GM21447 (cell line): ENCODE data around the gene CHIC2.
A peak's percentile ranks its signal among the peaks of the same experiment; 100 is the strongest.
"Not testable (repeated sequence)": the region's sequence is repeated elsewhere in the genome, so short reads cannot be mapped to it uniquely, and the experiment has no call there.

ENCODE experiments used
- ATAC-seq: cut with Tn5 transposase; IDR thresholded peaks from one replicate; pipeline ENCODE4 v1.9.1; 2021; ENCODE audit not compliant: unreplicated experiment

CHIC2 gene

DNA sequence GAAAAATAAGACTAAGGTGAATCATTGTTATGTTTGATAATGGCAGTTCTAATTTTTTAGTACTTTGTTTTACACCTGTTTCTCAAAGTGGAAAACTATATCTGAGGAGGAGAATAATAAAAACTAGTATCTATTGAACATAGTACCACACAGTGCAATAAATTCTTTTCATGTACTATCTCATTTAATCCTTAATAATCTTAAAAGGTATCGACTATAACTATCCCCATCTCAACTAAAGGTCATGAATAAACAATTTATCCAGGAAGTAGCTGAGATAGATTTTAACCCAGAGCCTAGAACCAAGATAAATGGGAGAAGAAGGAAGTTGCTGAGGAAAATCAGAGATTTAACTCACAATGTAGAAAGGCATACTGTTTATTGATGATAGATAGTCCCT, 2.5 kb downstream of the CHIC2 start:
- no peak for ATAC-seq

DNA sequence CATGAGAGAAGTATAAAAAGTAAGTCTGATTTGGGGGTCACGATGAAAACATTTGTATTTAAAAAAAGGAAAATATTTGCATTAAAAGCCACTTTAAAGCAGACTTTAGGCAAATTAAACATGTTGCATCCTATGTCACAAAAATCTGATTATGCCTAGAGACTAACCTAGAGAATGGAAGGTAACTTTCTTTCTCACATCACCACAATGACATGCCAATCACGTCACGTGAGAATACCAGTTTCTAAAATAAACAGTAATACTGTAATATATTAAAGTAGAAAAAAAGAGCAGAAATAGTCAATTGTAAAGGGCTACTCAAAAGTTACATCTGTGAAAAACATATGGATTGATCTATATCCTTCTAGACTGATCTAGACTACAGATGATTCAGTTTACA, 3.3 kb downstream of the CHIC2 start:
- no peak for ATAC-seq

DNA sequence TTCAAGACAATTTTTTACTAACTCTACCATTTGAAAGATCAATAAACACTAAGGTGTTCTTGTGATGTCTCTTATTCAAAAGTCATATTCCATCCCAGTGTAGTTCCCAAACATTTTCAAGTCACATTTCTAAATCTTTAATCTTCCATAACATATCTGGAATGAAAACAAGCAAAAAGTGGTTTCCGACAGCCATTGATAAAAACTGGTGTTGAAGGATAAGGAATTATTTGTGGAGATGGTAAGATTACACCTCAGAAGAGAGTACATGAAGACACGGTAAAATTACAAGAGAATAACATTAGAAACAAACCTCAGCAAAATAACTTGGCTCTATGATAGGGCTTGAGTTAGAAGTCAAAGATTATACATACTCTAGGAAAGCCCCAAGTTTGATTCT, 4.3 kb downstream of the CHIC2 start:
- ATAC-seq: no peak

DNA sequence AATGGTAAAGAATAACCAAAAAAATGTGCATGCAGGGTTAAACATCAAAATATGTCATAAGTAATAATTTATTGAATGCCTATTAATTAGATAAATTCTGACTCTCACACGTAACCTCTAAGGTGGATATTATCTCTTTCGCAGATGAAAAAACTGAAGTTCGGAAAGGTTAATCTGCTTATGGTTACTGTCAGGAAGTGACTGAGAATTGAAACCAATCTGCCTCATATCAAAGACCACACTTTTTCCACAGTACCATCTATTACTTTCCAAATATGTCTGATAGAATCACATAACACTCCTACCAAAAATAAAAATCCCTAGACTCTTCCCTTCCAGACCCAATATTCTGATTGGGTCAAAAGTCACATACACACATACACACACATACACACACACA, 6.2 kb downstream of the CHIC2 start:
- peak; percentile 52 for ATAC-seq

DNA sequence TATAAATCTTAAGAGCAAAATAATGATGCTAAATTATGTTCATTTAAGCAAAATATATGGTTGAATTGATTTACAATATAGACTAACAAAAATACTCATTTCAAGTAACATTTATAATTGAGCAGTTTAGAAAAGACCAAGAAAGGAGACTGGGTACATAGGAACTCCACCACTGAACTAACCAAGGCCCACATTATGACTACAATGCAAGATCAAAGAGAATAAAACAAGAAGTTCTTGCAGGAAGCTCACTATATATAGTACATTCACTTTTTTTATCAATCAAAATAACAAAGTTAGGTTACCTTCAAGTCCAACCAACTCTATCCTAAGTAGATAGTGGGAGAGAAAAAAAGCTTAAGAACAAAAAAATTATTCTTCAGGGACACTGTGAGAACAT, 8.0 kb downstream of the CHIC2 start:
- ATAC-seq: no peak

DNA sequence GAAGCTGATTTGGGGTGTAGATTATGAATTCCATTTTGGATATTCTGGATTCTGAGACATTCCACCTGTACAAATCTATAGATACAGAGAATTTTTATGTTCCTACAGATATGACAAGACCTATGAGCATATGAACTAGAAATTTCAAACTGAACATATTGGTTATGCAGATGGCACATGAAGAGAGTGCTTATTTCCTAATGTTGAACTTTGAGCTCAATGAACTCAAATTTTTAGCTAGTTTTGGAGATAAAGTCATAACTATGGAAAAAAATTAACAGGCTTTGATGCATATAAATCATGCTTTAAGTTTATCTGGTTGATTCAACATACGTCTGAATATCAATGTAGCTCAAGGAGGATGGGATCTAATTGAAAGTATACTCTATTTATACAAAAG, 8.9 kb downstream of the CHIC2 start:
- ATAC-seq: no peak

DNA sequence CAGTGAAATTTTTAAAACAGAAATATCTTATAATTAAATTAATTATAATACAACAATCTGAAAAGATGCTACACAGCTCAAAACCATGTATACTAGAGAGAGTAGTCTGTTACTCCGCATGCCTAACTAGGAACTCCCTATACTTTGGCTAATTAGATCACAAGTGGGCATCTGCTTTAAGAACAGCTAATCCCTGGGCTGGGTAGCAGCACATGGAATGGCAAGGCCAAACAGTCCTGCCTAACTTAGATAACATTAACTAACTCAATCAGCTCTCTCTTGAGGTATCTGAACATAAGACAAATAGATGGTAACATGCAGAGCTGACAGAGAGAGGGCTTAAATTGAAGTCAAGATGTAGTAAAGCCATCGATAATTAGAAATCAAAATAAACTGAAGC, 9.9 kb downstream of the CHIC2 start:
- ATAC-seq: no peak

DNA sequence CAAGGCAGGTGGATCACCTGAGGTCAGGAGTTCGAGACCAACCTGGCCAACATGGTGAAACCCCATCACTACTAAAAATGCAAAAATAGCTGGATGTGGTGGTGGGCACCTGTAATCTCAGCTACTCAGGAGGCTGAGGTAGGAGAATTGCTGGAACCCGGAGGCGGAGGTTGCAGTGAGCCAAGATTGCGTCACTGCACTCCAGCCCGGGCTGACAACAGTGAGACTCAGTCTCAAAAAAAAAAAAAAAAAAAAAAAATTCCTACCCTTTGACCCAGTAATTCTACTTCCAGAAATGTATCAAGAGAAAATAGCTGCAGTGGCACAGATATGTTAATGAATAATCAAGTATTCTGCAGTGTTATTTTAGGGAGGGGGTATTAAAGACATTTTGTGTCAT, 11.1 kb downstream of the CHIC2 start:
- ATAC-seq: not testable (repeated sequence)

DNA sequence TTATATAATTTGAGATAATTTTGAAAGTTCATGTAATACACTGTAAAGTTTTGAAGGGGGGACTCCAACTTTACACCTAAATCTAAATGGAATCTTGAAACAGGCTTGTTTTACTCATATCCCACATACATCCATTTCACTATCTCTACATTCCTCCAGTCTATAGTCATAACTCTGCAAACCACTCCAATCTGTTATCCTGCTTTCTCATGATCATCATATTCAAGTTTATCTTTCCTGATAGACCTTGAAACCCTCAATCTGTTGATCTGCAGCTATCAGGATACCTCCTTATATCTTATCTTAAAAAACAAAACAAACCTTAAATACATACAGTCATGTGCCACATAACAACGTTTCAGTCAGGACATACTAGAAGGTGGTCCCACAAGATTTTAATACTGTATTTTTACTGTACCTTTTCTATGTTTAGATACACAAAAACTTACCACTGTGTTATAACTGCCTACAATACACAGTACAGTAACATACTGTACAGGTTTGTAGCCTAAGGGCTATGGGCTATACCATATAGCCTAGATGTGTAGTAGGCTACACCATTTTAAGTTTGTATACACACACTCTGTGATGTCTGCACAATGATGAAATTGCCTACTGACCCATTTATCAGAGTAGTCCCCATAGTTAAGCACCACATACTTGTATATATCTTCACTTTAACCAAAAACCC, 14.0 kb downstream of the CHIC2 start:
- no peak for ATAC-seq

DNA sequence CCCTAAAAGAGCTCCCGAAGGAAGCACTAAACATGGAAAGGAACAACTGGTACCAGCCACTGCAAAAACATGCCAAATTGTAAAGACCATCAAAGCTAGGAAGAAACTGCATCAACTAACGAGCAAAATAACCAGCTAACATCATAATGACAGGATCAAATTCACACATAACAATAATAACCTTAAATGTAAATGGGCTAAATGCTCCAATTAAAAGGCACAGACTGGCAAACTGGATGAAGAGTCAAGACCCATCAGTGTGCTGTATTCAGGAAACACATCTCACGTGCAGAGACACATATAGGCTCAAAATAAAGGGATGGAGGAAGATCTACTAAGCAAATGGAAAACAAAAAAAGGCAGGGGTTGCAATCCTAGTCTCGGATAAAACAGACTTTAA, 20.8 kb downstream of the CHIC2 start:
- ATAC-seq: not testable (repeated sequence)

DNA sequence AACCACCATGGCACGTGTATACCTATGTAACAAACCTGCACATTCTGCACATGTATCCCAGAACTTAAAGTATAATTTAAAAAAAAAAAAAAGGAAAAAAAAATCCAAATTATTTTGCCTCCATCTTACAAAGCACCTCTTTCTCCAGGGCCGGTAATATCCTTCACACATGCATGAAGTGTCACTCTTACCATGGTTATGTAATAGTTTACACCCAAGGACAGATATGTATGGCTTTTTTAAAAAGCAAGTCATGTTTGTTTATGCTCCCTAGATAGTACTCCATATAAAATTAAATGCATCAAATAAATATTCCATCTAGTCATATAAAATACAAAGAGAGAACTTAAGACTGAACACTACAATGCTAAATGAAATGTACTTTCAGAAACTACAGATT, 22.5 kb downstream of the CHIC2 start:
- no peak for ATAC-seq

DNA sequence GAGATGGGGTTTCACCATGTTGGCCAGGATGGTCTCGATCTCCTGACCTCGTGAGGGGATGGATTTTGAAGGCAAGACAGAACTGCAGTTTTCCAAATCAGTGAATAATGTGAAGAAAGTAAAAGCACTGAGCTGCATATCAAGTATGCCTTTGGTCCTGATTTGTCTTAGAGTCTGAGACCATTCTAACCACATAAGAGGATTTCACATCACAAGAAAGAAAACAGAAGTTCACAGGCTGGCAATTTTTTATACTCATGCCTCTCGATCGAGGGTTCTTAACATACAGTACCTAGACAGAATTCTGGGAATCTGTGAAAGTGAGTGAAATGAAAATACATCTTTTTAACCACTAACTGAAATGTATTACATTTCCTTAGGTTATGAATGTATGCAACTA, 23.3 kb downstream of the CHIC2 start:
- ATAC-seq: no peak

DNA sequence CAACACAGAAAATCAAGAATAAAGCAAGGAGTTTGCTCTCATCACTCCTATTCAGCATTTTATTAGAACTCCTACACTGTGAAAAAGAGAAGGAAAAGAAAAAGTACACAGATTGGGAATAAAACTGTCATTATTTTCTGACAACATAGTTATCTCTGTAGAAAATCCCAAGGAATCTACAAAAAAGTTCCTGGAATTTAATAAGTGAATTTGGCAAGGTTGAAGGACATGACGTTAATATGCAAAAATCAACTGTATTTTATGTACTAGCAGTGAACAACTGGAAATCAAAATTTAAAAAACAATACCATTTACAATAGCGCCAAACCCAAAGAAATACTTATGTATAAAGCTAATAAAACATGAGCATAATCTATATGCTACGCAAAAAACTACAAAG, 26.3 kb downstream of the CHIC2 start:
- ATAC-seq: no peak

DNA sequence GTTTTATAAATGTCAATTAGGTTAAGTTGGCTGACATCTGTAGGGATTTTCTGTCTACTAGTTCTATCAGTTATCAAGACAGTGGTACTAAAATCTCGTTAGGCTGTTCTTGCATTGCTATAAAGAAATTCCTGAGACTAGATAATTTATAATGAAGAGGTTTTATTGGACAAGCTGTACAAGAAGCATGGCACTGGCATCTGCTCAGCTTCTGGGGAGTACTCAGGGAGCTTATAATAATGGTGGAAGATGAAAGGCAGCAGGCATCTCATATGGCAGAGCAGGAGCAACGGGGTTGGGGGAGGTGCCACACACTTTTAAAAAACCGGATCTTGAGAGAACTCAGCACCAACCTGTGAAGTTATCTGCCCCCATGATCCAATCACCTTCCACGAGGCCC, 28.2 kb downstream of the CHIC2 start:
- ATAC-seq: no peak

DNA sequence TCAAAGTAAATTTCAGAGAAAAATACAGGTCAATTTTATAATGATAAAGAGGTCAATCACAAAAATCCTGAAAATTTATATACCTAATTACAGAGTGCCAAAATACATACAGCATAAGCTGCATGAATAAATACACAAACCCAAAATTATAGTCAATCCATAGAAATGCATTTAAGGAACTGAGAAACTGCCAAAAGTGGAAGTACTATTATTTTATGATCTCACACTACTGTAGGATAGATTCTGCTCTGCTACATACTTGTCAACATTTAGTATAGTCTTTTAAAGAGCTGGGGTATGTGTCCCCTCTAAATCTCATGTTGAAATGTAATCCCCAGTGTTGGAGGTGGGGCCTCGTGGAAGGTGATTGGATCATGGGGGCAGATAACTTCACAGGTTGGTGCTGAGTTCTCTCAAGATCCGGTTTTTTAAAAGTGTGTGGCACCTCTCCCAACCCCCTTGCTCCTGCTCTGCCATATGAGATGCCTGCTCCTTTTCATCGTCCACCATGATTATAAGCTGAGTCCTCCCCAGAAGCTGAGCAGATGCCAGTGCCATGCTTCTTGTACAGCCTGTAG, 31.8 kb downstream of the CHIC2 start:
- no peak for ATAC-seq

DNA sequence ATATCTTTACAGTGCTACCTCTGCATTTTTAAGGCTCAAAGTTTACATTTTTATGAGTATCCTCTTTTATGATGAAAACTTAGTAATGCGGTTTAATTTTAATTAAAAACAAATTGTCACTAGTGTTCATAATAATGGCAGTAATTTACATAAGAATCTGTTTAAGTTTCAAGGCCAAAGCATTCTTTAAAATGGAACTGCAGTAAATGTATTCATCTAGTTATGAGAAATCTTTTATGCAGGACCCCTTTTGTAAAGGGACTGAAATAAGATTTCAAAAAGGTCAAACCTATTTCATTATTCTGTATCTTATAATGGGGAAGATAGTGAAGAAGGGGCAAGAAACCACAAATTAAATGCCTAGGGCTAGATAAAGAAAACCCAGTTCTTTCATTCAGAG, 37.1 kb downstream of the CHIC2 start:
- ATAC-seq: no peak

DNA sequence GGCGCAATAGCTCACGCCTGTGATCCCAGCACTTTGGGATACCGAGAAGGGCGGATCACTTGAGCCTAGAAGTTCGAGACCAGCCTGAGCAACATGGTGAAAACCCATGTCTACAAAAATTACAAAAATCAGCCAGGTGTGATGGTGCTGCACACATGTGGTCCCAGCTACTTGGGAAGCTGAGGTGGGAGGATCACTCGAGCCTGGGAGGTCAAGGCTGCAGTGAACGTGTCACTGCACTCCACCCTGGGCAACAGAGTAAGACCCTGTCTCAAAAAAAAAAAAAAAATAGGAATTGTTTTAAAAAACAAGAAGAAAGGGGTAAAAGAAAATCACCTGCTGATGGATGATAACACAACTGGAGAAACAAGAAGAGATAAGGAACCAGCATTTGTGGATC, 38.8 kb downstream of the CHIC2 start:
- no peak for ATAC-seq

DNA sequence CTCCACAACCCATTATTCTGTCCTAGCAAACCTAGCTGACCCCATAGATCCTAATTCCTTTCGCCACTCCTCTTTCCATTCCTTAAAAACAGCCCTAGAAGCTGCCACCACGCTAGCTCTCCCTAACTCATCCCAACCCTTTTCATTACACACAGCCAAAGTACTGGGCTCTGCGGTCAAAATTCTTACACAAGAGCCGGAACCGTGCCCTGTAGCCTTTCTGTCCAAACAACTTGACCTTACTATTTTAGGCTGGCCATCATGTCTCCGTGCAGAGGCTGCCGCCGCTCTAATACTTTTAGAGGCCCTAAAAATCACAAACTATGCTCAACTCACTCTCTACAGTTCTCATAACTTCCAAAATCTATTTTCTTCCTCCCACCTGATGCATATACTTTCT, 41.4 kb downstream of the CHIC2 start:
- not testable (repeated sequence) for ATAC-seq

DNA sequence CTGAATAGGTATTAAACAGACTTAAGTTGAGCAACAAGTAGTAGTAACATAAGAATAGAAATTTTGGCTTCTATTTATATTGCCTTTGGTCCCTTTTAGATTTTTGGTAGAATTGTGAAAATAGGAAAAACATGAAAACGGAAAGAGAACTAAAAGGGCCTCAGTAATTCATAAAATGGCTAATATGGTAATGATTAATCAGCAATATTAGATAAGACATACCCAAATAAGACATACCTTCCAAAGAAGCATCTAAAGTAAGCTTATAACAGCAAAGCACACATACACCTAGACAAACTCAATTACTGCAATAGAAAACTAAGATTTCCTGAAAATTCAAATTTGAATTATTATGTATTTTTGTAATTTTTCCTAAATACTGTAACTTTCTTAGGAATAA, 46.4 kb downstream of the CHIC2 start:
- no peak for ATAC-seq

DNA sequence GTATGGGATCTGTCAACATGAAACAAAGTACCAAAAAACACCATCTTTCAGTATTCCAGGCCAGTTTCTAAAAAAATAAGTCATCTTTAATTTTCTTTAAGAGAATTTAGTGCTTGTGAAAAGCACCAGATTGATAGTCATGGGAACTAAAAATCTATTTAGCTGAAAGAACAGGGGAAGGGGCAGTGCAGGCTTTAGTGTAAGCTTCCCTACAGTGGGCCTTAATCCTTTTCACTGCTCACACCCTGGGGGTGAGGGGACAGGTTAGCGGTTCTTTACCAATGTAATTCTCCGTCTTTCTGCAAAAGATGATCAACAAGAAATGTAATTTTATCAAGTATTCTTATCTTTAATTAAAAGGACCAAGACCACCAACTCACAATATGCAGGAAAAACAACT, 47.1 kb downstream of the CHIC2 start:
- ATAC-seq: no peak

DNA sequence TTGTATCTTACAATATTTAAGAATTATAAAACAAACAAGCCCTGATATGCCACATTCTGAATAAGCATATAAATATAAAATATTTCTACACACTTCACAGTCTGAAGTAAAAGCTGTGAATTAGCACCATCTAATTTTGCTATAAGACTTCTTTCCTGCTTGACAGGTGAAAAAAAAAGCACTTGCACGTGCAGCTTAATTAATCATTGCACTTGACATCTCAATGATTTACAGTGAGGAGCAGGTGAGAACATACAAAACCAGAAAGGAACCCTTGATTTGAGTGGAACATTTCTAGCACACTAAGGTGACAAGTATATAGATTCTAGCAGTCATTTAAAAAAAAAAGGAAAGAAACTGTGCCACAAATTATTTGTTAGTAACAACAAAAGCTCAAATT, 47.9 kb downstream of the CHIC2 start:
- ATAC-seq: no peak

DNA sequence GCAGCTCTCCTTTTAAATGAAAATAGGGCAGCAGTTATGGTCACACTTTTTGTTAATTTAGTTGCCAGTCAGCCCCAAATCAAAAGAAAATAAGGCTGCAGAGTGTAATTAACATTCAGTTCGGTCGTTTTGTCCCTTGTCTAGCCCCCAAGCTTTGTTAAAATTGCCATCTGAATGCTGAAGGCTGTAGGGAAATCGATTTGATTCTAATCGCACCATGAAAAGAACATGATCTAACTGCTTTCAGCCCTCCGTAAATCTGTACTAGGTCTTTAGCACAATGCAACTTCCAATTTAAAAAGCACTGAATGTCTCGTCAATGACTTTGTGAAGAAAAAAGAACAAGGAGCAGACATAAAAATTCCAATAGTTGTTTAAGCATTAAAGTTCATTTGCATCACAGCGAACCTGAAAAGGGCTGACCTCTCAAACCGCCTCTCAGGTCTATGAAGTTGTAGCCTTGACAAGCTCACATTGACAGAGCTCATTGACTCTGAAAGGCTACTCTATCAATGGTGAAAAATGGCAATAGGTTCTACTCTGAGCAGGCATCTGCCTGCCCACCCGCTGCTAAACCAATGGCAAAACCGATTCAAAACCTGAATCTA, 48.9 kb downstream of the CHIC2 start:
- ATAC-seq: no peak

DNA sequence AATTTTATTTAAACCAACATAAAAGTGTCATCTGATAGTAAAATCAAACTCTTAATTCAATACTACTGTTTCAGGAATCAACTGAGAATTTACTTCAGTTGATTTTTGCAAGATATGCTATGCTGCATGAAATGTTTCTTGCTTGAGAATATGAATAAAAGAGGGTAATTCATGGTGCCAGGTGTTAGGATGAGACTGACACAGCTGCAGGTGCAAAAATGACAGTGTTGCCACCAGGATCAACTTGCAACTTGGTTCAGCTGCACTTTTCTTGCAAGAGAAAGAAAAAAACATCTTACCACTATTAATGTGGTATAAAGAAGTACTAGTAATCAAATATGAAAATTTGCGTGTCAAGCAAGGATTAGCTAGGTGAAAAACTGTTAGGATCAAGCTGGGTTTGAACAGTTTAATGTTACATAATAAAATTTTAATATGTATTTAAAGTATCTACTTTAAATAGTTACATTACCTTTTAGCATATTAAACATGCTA, 49.7 kb downstream of the CHIC2 start:
- ATAC-seq: no peak
